ENCODE measurements around the gene PRRX2.

The PRRX2 gene

GRCh38 chr9:129617167-129617566, 48.3 kb upstream of the PRRX2 start:
- POLR2A ChIA-PET, result interaction anchor here (1.0 kb wide), 1 partner anchor 9 kb away, joined by 3 read pairs; no protein-coding TSS in a partner anchor
- no peaks in the 10 kb centered on the region for H3K9me3 ChIP-seq (ENCODE audit: control insufficient read depth, insufficient read depth, low read depth, low read length)
- CTCF ChIA-PET, result interaction anchor here (0.6 to 23.4 kb wide), 5 partner anchors 445 to 754 kb away, joined by 3 to 507 read pairs (median 3); no protein-coding TSS in a partner anchor
- H3K4me1 ChIP-seq (ENCODE audit: control insufficient read depth, insufficient read depth, low read length), result no peaks in the 10 kb centered on the region; the same call in 1 of the 2 replicates
- H3K36me3 ChIP-seq (ENCODE audit: control insufficient read depth in 2 of 2, insufficient read depth in 1 of 2, low read length in 2 of 2), result no peaks in the 10 kb centered on the region
- no peak overlapping the region for H3K4me3 ChIP-seq (ENCODE audit: low read depth, low read length)
- H3K27ac ChIP-seq (ENCODE audit: extremely low read depth, low read depth, low read length), result no peak overlapping the region
- no peak for TF ChIP-seq SCRT2 (tag by site-specific recombination; IDR thresholded peaks at IDR 0.05)
- peak; percentile 30; the same call in 1 of the 2 replicates for TF ChIP-seq ZBTB17 (tag by site-specific recombination; IDR thresholded peaks at IDR 0.05)
- no peak for TF ChIP-seq ZNF148 (tag by site-specific recombination; IDR thresholded peaks at IDR 0.05; ENCODE audit: borderline replicate concordance)
- TF ChIP-seq ZNF654 (tag by site-specific recombination; IDR thresholded peaks at IDR 0.05; ENCODE audit: low read depth), result peak; percentile 70
- no peak for TF ChIP-seq OVOL3 (tag by site-specific recombination; IDR thresholded peaks at IDR 0.05)
- TF ChIP-seq ZNF362 (tag by site-specific recombination; IDR thresholded peaks at IDR 0.05), result no peak
- TF ChIP-seq GFI1B (tag by site-specific recombination; IDR thresholded peaks at IDR 0.05), result peak; percentile 71; the same call in 1 of the 2 replicates
- TF ChIP-seq CTCF (tag by site-specific recombination; IDR thresholded peaks at IDR 0.05), result peak; percentile 9; the same call in 1 of the 2 replicates

- POLR2A ChIA-PET, result interaction anchor here (0.6 to 1.5 kb wide), 3 partner anchors 442 to 508 kb away, joined by 3 to 10 read pairs (median 3); partner anchors contain the start of gene IER5L
- CTCF ChIA-PET, result interaction anchor here (0.6 to 23.4 kb wide), 13 partner anchors 7 to 604 kb away, joined by 3 to 507 read pairs (median 3); no protein-coding TSS in a partner anchor
- H3K27ac ChIP-seq (ENCODE audit: extremely low read depth, low read depth, low read length), result peak overlapping the region; percentile 51; the same call in 1 of the 2 replicates
- peak overlapping the region; percentile 36 for H3K4me3 ChIP-seq (ENCODE audit: low read depth, low read length)
- H3K36me3 ChIP-seq (ENCODE audit: control insufficient read depth in 2 of 2, insufficient read depth in 1 of 2, low read length in 2 of 2), result no peaks in the 10 kb centered on the region
- H3K9me3 ChIP-seq (ENCODE audit: control insufficient read depth, insufficient read depth, low read depth, low read length), result no peaks in the 10 kb centered on the region
- H3K4me1 ChIP-seq (ENCODE audit: control insufficient read depth, insufficient read depth, low read length), result no peaks in the 10 kb centered on the region; the same call in 1 of the 2 replicates
- TF ChIP-seq ZNF37A (tag by site-specific recombination; IDR thresholded peaks at IDR 0.05) (no peak), ZNF777 (tag by site-specific recombination; IDR thresholded peaks at IDR 0.05; ENCODE audit: borderline replicate concordance) (peak; percentile 62; the same call in 1 of the 2 replicates), SP3 (tag by site-specific recombination; IDR thresholded peaks at IDR 0.05) (no peak; the same call in 1 of the 2 replicates), ZNF664 (tag by site-specific recombination; IDR thresholded peaks at IDR 0.05) (no peak), ZNF155 (tag by site-specific recombination; IDR thresholded peaks at IDR 0.05) (no peak), ZNF302 (tag by site-specific recombination; IDR thresholded peaks at IDR 0.05; ENCODE audit: low read depth) (no peak), KLF16 (tag by site-specific recombination; IDR thresholded peaks at IDR 0.05) (0 out of 2 replicates have a peak, but pooled peaks have one; percentile 27), KLF17 (tag by site-specific recombination; IDR thresholded peaks at IDR 0.05) (no peak), ZNF48 (tag by site-specific recombination; IDR thresholded peaks at IDR 0.05) (no peak), ZNF791 (tag by site-specific recombination; IDR thresholded peaks at IDR 0.05) (no peak), ZNF449 (tag by site-specific recombination; IDR thresholded peaks at IDR 0.05) (no peak), REPIN1 (tag by site-specific recombination; IDR thresholded peaks at IDR 0.05; ENCODE audit: low read depth) (no peak), ZNF558 (tag by site-specific recombination; IDR thresholded peaks at IDR 0.05) (no peak), ZNF701 (tag by site-specific recombination; IDR thresholded peaks at IDR 0.05) (no peak), PBX3 (CRISPR knock-in tag; IDR thresholded peaks at IDR 0.05) (no peak), ZNF350 (tag by site-specific recombination; IDR thresholded peaks at IDR 0.05) (no peak)
Observed at GRCh38 chr9:129619787-129620668, 45.4 kb upstream of the PRRX2 start.

Measured in HEK293 (cell line).